Left forelimb (tissue), 1 donor: ENCODE results near the gene CHST11.

Experiments used
- DNase-seq: peaks from one replicate; pipeline ENCODE4 v3.0.0-alpha.2; 2018; ENCODE audit warnings: low spot score

The CHST11 gene

GRCh38 chr12:104586351-104586919 lies 129.7 kb downstream of the CHST11 start:
- no peak for DNase-seq

- no peak for DNase-seq
Measured at GRCh38 chr12:104588047-104588920, 131.5 kb downstream of the CHST11 start.

GRCh38 chr12:104588921-104589590 lies 132.3 kb downstream of the CHST11 start:
- no peak for DNase-seq

GRCh38 chr12:104590022-104590421 lies 133.3 kb downstream of the CHST11 start:
- DNase-seq, result no peak

- DNase-seq, result no peak
Measured at GRCh38 chr12:104591257-104591885, 134.6 kb downstream of the CHST11 start.

GRCh38 chr12:104593482-104593881 lies 136.7 kb downstream of the CHST11 start:
- DNase-seq, result no peak

- DNase-seq, result no peak
Measured at GRCh38 chr12:104596134-104596799, 139.5 kb downstream of the CHST11 start.

- no peak for DNase-seq
Measured at GRCh38 chr12:104596898-104597843, 140.4 kb downstream of the CHST11 start.

- no peak for DNase-seq
Measured at GRCh38 chr12:104598342-104599271, 141.9 kb downstream of the CHST11 start.

- no peak for DNase-seq
Measured at GRCh38 chr12:104599272-104600035, 142.7 kb downstream of the CHST11 start.

- no peak for DNase-seq
Measured at GRCh38 chr12:104600036-104600712, 143.4 kb downstream of the CHST11 start.

GRCh38 chr12:104600790-104601739 lies 144.3 kb downstream of the CHST11 start:
- DNase-seq, result no peak

- DNase-seq, result no peak
Measured at GRCh38 chr12:104602406-104602805, 145.7 kb downstream of the CHST11 start.

- no peak for DNase-seq
Measured at GRCh38 chr12:104602896-104603295, 146.1 kb downstream of the CHST11 start.

- DNase-seq, result no peak
Measured at GRCh38 chr12:104603545-104603973, 146.8 kb downstream of the CHST11 start.

GRCh38 chr12:104604070-104604994 lies 147.6 kb downstream of the CHST11 start:
- no peak for DNase-seq
